ENCODE data around the gene PIP5K1B.

Gene PIP5K1B

DNA sequence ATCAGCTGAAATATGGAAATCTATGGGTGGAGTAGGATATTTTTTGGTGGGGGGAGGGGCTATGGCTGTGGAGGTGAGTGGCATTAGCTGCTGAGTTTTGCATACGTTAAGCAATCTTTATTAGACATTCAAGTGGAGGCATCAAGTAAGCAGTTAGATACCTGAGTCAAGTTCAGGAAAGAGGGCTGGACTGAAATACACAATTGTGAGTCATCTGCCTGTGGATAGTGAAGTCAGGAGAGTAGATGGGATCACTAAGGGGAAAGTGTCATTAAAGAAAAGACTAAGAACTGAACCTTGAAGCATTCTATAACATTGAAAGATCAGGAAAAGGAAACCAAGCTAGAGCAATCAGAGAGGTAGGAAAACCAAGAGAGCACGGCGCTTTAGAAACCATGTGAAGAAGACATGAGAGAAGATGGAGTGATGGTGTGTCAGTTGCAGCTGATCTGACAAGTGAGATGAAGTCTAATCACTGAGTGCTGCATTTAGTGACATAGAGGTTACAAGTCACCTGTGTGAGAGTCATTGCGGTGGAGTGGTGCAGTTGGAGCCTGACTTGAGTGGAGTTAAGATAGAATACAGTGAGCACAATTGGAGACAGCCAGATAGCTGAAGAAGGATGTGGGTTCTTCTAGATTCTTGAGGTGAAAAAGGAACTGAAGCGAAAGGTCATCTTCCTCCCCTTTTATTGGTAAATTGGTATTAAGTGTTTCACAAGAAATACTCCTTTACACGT is 88.7 kb downstream of the PIP5K1B start:
- H3K4me3 ChIP-seq (ENCODE audit: low read length), result no peak overlapping the region
- TF ChIP-seq, protein P1, sequence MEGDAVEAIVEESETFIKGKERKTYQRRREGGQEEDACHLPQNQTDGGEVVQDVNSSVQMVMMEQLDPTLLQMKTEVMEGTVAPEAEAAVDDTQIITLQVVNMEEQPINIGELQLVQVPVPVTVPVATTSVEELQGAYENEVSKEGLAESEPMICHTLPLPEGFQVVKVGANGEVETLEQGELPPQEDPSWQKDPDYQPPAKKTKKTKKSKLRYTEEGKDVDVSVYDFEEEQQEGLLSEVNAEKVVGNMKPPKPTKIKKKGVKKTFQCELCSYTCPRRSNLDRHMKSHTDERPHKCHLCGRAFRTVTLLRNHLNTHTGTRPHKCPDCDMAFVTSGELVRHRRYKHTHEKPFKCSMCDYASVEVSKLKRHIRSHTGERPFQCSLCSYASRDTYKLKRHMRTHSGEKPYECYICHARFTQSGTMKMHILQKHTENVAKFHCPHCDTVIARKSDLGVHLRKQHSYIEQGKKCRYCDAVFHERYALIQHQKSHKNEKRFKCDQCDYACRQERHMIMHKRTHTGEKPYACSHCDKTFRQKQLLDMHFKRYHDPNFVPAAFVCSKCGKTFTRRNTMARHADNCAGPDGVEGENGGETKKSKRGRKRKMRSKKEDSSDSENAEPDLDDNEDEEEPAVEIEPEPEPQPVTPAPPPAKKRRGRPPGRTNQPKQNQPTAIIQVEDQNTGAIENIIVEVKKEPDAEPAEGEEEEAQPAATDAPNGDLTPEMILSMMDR (conservative IDR thresholded peaks at IDR 0.05; ENCODE audit: low read length), result no peak
- no peak for DNase-seq (ENCODE audit: low read depth)

DNA sequence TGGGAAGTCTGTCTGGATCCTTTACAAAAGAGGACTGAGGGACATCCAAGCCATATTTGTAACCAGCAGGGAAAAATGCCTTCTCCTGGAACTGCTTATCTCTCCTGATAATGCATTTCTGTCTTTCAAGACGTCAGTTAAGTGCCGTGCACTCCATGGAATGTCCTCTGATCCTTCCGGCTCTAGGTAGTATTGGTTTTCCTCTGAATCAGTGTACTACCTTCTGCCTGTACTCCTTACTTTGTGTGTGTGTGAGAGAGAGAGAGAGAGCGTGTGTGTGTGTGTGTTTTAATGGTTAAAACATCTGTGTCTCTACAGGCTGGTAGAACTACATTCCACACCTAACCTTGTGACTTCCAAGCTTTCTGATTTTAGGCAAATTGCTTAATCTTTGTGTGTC is 89.9 kb downstream of the PIP5K1B start:
- TF ChIP-seq, protein P1 (conservative IDR thresholded peaks at IDR 0.05; ENCODE audit: low read length), result no peak
- no peak for DNase-seq (ENCODE audit: low read depth)
- H3K4me3 ChIP-seq (ENCODE audit: low read length), result no peak overlapping the region

DNA sequence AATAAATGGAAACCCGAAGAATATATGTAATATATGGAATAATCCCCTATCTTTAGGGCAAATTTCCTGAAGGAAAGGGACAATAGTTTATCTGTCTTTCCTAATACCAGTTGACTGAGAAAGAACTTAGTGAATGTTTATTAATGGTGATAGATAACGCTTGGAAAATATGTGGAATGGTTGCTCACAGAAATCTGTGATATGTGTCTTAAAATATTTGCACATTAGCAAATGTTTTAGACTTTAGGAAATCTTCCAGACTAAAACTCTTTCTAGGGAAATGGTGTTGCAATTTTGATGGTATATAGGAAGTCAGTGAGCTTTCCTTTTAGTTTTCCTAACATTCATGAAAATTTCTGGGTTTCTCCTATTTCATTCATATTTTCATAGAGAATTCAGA is 90.4 kb downstream of the PIP5K1B start:
- no peak overlapping the region for H3K4me3 ChIP-seq (ENCODE audit: low read length)
- TF ChIP-seq, protein P1 (conservative IDR thresholded peaks at IDR 0.05; ENCODE audit: low read length), result no peak
- no peak for DNase-seq (ENCODE audit: low read depth)

DNA sequence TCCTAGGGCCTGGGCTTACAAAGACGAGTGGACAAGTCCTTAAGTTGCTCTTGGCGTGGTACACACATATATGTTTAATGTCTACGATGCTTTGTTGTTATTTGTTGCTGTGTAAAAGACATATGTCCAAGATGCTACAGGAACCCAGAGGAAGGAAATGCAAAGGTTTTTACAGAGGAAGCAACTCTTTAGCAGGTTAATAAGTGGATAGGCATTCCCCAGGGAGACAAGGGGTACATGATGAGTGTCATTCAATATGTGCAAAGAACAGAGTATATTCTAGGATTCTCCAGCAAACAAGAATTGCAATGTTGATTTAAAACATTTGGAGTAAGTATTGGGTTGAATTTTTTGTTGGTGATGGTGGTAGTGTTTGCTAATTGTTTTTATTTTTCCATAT is 92.1 kb downstream of the PIP5K1B start:
- H3K4me3 ChIP-seq (ENCODE audit: low read length), result no peak overlapping the region
- no peak for DNase-seq (ENCODE audit: low read depth)
- TF ChIP-seq, protein P1 (conservative IDR thresholded peaks at IDR 0.05; ENCODE audit: low read length), result no peak

DNA sequence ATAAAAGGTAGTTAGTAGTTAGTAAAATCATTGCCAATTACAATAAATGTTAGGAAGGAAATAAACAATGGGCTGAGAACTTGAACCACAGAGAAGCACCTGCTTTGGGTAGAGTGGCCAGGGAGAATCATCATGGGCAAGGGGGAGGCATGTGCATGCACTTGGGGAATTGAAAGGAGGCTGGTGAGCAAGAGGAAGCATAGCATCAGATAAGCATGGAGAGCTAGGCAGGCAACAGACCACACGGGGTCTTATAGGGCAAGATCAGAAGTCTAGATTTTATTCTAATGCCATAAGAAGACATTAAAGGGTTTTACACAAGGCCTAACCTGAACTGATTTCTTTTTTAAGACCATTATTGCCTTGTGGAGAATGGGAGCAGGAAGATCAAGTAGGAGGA is 93.4 kb downstream of the PIP5K1B start:
- TF ChIP-seq, protein P1 (conservative IDR thresholded peaks at IDR 0.05; ENCODE audit: low read length), result no peak
- no peak for DNase-seq (ENCODE audit: low read depth)
- no peak overlapping the region for H3K4me3 ChIP-seq (ENCODE audit: low read length)

DNA sequence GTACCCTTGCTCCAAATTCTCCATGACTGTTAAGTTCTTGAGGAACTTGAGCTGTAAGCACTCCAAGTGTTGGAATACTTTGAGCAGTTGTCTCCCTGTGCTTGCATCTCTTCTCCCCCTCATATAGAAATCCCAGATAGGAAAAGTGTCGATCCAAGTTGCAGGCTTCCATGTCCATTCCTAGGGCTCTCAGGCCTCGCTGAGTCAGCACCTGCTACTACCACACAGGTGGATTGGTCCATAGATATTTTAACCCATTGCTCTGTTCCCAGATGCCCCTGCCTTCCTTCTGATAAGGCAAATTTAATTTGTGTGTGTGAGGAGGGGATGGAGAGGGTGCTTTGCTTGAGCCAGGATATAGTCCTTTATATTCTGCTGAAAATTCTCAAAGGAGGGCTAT is 95.8 kb downstream of the PIP5K1B start:
- TF ChIP-seq, protein P1 (conservative IDR thresholded peaks at IDR 0.05; ENCODE audit: low read length), result no peak
- no peak overlapping the region for H3K4me3 ChIP-seq (ENCODE audit: low read length)
- DNase-seq (ENCODE audit: low read depth), result no peak

DNA sequence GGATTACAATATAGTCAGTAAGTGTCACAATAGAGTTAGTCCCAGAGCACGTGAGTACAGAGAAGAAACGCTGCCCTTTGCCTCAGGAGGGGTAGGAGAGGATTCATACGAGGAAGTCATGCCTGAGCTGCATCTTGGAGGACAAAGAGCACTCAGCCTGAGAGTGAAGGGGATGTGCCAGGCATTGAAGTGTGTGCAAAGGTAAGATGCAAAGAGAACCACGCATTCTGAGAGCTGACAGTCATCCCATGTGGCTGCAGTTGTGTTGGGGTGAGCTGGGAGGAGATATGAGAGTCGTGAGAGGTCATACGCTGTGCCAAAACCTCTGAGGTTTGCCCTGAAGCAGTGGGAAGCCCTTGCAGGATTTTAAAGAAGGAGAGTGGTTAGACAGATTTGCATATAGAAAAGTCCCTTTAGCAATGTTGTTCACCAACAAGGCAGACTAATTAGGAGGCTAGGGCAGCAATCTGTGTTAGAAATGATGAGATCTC is 97.5 kb downstream of the PIP5K1B start:
- no peak for DNase-seq (ENCODE audit: low read depth)
- H3K4me3 ChIP-seq (ENCODE audit: low read length), result no peak overlapping the region
- TF ChIP-seq, protein P1 (conservative IDR thresholded peaks at IDR 0.05; ENCODE audit: low read length), result no peak
